Mucosa of gallbladder (tissue), 1 donor: ENCODE data around the gene PLS1. TPM values are rescaled to one million over a fixed set of nuclear protein-coding genes. Genes with fewer than 3 reads are reported as not detected.
A peak's percentile ranks its signal among the peaks of the same experiment; 100 is the strongest.
"Not testable (repeated sequence)": the region's sequence is repeated elsewhere in the genome, so short reads cannot be mapped to it uniquely, and the experiment has no call there.

Experiments used
- DNase-seq: peaks from one replicate; pipeline ENCODE4 v3.0.0-alpha.2; 2020; ENCODE audit warnings: low spot score
- total RNA-seq: library from RNA; stranded (reverse); gene quantifications from one replicate; pipeline ENCODE4 v1.2.1, GENCODE V29; 2021
- donor health status: DM: no; HTN: no; CAD: no.

Gene PLS1, protein sequence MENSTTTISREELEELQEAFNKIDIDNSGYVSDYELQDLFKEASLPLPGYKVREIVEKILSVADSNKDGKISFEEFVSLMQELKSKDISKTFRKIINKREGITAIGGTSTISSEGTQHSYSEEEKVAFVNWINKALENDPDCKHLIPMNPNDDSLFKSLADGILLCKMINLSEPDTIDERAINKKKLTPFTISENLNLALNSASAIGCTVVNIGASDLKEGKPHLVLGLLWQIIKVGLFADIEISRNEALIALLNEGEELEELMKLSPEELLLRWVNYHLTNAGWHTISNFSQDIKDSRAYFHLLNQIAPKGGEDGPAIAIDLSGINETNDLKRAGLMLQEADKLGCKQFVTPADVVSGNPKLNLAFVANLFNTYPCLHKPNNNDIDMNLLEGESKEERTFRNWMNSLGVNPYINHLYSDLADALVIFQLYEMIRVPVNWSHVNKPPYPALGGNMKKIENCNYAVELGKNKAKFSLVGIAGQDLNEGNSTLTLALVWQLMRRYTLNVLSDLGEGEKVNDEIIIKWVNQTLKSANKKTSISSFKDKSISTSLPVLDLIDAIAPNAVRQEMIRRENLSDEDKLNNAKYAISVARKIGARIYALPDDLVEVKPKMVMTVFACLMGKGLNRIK
- total RNA-seq: 81.0 TPM

DNA sequence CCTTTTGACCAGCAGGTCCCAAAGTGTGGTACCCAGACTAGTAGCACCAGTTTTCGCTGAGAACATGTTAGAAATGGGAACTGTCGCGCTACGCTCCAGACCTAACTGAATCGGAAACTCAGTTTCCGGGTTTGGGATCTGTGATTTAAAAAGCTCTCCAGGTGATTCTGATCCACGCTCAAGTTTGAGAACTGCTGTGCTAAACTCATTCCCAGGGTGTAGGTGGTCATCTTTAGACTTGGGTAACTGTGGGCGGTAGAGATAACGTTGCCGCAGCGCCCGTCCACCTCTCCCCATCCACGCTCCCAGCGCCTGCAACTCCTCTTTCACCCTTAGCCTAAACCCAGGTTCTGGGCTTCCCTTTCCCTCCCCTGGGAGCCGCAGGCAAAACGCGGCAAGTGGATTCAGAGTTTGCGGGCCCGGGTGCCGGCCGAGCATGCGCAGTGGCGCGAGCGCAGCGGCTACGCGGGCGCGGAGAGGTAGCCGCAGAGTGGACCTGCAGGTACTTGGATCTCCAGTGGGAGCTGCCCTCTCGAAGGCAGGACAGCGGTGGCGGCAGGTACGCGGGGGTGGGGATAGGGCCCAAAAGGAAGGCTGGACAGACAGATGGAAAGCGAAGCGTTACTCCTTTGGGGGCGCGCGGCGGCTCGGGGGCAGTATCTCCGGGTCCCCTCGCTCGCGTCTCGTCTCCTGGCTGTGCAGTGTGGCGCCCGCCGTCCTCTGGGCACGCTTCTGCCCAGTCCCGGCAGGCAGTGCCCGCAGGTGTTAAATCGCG lies at the start of gene PLS1:
TSS of gene PLS1 (plus strand) at position 443 of the 775 bp plus-strand sequence. CDS start 67,845 bp downstream, outside the sequence.
- peak; percentile 89 for DNase-seq

DNA sequence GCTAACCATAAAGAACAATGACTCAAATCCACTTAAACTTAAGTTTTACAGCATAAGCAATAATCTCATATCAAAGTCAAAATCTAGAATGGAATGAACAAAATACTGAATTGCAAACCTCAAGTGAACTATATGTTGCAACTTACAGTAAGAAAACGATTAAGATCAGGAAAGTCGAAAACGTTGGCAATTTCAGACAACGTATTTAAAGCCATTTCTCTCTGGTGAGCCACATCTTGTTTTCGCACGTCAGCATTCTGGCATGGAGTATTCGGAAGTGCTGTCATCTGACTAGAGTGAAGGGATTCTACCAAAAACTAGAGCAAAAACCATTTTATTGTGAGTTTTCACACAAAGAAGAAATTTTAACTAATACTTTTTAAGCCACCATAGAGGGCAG lies 46.2 kb upstream of the PLS1 start:
- DNase-seq: no peak

DNA sequence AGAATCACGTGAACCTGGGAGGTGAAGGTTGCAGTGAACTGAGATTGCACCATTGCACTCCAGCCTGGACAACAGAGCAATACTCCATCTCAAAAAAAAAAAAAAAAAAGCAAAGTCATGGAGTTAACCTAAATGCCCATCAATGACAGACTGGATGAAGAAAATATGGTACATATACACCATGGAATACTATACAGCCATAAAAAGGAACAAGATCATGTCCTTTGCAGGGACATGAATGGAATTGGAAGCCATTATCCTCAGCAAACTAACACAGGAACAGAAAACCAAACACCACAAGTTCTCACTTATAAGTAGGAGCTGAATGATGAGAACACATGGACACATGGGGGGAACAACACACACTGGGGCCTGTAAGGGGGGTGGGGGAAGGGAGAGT lies 43.6 kb upstream of the PLS1 start:
- not testable (repeated sequence) for DNase-seq

DNA sequence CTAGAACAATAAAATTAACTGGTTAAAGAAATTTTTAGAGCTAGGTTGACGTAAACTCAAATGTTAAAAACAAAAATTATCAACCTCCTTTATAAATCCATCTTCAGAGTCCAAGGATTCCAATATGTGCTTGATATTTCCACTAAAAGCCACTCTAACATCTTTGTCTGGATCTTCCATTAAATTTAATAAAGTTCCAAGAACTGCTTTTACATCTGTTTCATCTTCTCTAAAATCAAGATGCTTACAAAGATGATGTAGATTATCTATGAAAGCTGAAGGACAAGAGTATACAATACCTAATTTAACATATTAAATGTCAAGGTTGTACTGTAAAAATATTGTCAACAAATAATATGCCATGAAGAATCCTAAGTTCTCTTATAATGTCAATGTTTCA lies 42.5 kb upstream of the PLS1 start:
- no peak for DNase-seq

DNA sequence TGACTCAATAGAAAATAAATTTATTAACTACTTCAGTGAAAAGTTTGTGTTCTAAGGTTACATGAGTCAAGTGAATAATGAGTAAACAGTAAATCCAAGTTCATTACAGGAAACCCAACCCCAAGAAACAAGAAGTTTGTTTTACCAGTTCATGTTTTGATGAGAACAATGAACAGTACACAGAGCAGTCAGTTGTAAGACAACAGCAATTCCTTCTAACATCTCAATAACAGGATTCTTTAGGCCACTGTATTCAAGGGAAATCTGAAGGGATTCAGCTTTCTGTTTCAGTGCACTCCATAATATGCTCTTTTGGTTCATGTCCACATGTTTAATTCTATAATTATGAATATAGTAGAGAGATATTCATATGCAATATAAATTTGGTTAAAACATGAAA lies 36.1 kb upstream of the PLS1 start:
- DNase-seq: no peak

DNA sequence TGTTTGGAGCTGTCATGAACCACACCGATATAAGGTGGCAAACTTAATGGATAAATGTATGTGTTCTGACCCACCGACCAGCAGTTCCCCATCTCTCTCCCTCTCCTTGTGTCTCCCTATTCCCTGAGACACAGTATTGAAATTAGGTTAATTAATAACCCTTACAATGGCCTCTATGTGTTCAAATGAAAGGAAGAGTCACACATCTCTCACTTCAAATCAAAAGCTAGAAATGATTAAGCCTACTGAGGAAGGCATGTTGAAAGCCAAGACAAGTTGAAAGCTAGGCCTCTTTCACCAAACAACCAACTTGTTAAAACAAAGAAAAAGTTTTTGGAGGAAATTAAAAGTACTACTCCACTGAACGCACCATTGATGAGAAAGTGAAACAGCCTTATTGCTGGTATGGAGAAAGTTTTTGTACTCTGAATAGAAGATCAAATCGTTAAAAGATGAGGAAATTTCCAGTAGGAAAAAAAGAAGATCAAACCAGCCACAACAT lies 32.6 kb upstream of the PLS1 start:
- DNase-seq: no peak

DNA sequence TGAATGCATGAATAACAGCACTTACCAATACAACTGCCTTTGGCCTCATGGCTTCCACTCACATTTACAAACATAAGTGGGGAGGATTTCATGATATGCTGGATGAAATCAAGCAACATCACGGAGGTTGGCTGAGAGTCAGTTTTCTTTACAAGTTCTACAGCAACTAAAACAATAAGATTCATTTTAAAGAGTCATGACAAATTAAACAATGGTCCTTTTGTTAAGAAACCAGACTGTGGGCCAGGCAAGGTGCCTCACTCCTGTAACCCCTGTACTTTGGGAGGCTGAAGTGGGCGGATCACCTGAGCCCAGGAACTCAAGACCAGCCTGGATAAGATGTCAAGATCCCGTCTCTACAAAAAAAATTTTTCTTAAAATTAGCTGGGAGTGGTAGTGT lies 30.1 kb upstream of the PLS1 start:
- no peak for DNase-seq

DNA sequence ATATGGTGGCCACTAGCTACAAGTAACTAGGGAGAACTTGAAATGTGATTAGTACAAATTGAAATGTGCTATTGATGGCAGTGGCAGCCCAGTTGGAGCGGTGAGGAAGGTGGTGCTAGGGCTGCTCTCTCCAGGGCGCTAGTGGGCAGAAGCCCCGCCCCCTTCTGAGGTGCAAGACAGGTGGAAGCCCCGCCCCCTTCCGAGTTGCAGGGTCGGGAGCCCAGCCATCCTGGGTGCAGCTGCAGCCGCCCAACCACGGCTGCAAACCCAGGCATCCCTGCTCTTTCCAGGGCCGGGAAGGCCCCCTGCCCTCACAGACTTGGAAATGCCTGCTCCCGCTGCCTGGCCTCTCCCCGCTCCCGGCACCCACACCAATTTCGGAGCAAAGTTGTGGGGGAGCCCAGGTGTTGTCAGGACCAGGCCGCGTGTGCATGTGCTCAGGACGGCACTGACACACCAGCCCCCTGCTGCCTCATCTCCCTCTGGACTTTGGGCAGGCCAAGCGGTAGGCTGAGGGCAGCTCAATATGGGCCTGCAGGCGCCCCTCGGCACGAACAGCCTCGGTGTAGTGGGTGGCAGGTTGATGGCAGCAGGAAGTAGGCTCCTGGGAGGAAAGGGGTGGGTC lies 27.7 kb upstream of the PLS1 start:
- no peak for DNase-seq

DNA sequence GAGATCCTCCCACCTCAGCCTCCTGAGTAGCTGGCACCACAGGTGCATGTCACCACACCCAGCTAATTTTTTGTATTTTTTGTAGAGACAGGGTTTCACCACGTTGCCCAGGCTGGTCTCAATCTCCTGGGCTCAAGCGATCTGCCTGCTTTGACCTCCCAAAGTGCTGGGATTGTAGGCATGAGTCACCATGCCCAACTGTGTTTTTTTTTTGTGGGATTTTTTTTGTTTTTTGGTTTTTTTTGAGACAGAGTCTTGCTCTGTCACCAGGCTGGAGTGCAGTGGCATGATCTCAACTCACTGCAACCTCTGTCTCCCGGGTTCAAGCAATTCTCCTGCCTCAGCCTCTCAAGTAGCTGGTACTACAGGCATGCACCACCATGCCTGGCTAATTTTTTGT lies 26.8 kb upstream of the PLS1 start:
- not testable (repeated sequence) for DNase-seq

DNA sequence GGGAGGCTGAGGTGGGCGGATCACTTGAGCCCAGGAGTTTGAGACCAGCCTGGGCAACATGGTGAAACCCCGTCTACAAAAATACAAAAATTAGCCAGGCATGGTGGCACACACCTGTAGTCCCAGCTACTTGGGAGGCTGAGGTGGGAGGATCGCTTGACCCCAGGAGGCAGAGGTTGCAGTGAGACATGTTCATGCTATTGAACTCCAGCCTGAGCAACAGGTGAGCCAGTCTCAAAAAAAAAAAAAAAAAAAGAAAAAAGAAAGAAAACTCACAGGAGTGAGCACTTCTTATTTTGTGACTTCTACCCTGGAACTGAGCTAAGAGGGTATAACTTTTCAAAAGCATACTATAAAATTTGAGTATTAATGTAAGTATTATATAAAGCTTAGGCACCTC lies 22.0 kb upstream of the PLS1 start:
- DNase-seq: not testable (repeated sequence)

DNA sequence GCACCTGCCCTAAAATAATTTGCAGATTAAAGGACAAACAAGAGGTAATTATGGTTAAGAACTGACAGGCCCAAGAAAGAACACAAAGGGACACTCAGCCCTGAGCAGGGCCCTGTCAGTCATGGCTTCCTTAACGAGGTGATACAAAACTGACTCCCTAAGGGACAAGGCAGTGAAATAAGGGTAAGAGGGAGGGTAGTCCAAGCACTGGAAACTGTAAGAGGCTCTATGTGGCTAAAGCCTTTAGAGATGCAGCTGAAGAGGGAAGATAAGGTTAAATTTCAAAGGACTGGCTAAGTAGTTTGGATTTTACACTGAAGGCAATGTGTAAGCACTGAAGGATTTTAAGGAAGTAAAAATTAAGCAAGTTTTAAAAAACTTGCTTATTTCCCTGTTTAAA lies 21.5 kb upstream of the PLS1 start:
- DNase-seq: no peak

DNA sequence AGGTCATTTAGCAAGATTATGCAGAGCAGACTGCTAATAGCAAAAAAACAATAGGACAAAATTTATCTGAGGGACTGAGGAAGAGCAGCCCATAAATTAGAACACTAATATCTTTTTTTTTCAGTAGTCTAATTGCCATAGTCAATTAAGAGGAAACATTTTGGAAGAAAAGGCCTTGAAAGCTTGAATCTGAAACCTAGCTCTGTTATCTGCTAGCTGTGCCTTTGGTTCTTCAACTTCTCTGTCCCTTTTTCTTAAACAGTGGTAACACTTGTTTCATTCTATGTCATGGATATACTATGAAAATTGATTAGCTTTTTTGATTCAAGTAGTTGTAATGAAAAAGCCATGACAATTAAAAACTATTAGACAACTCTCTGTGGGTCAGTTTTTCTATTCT lies 19.4 kb upstream of the PLS1 start:
- no peak for DNase-seq

DNA sequence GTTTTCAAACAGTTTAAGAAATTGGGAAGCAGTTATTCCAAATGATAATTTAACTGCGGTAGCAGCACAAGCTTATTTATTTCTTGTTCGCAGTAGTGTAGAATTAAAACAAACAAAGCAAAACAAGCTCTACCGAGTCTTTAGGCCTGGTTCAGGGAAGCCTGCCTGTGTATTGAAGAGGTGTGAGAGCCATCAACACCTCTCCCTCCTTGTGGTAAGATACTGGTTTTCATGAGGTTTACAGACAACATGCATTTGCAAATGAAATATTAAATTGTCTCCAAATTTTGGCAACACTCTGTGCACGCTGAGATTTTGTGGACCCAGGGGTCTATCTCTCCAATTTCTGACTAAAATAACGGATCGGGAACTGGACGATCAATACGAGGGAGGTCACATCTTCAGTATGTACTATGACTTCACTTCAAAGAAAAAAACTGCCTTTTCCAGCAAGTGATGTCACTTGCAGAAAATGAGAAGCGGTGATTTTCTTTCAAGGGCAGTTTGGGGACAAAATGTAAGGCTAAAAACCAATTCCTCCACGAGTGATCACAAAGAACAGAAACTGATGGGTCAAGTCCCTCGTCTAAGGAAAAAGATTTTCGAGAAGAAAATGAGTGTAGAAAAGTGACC lies 18.4 kb upstream of the PLS1 start:
- no peak for DNase-seq

DNA sequence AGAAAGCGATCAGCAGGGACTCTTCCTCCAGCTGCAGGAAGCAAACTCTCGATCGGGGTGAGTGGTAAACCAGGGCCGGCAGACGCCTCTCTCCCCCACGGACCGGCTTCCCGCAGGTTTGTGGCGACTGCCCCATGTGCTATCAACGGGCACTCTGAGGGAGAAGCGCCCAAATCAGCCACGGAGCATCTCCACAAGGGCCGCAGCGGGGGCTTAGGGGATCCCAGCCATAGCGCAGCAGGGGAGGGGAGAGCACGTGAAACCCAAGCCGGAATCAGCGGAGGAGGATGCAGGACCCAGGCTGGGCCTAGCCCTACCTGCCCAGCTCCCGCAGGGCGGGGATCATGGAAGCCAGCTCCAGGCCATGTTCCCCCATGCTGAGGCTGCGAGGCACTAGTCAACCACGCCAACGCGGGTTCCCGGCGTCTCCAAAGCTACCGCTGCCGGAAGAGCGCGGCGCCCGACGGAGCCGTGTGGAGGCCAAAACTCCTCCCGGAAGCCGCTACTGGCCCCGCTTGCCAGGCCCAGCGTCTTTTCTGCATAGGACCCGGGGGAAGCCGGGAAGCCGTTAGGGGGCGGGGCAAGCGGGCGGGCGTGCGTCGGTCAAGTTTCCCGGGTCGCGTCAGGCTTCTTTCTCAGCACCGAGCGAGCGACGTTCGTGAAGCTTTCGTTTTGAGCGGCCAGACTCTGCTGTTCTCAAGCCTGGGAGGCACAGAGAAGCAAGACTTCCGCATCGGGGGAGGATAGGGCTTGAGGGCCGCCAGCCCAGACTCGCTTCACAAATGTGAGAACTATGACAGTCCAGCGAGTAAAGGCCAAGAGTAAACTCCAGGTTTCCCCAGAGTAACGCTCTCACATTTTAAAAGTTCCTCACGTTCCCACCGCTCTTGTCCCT lies 17.6 kb upstream of the PLS1 start, which contains the start of gene ATR:
TSS of gene ATR (minus strand) at position 405 of the 895 bp plus-strand sequence. CDS start at position 376, 29 bp downstream.
- peak; percentile 98 for DNase-seq

DNA sequence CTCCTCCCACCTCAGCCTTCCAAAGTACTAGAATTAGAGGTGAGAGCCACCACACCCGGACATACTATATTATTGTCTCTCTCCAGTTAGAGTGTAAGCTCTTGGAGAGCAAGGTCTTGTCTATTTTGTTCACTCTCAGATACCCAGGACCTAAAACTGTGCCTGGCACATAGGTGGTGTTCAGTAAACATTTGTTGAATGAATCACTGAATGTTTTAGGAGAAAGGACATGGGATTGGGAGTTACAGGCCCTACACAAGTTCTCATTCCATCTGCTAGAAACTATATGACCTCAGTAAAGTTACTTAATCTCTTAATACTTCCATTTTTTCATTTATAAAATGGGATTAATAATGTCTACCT lies 16.2 kb upstream of the PLS1 start:
- no peak for DNase-seq

DNA sequence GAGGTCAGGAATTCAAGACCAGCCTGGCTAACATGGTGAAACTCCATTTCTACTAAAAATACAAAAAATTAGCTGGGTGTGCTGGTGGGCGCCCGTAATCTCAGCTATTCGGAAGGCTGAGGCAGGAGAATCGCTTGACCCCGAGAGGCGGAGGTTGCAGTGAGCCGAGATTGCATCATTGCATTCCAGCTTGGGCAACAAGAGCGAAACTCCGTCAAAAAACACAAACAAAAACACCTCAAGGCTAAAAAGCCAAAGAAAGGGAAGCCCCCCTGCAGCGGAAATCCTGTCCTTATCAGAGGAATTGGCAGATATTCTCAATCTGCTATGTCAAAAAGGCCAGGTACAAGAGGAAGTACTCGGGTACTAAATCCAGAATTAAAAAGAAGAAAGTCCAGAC lies 15.1 kb upstream of the PLS1 start:
- not testable (repeated sequence) for DNase-seq

DNA sequence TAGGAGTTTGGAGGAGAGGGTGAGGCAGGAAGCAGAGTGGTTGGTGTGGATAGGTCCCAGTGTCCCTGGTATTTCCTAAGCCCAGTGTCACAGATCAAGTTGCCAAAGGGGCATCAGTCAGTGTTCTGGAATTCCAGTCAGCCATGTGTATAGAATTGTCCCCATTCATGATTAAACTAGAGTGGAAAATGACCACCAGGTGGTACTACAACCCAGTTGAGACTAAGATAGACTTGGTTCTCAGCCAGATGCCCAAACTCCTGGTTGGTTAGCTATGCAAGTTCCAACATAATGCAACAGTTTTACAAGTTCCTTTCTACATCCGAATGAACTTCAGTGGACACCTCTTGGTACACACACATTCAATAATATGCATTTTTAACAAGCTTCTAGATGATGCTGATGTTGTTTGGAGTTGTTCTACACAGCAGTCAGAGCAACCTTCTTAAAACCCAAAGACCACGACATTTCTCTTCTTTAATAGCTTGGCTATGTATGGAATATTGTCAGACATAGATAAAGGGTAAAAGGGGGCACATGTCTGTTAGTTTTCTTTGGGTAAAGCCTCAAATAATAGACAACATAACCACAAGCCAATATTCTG lies 9.3 kb upstream of the PLS1 start:
- DNase-seq: peak; percentile 27

DNA sequence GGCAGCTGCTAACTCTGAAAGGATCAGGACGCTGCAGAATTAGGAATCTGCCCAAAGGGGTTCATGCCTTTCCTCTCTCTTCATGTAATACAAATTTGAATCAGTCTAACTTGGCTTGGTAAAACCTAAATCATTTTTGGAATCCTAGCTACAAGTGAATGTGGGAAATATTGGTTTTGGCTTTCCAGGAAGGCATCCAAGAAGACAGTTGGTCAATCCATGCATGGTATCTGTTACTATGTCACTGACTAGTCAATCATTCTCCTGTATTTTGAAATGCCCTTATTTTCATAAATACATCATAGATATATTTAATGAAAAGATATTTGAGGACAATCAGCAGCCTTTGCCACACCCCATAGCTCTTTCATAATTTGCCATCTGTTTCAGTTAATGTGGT lies 7.5 kb upstream of the PLS1 start:
- no peak for DNase-seq

DNA sequence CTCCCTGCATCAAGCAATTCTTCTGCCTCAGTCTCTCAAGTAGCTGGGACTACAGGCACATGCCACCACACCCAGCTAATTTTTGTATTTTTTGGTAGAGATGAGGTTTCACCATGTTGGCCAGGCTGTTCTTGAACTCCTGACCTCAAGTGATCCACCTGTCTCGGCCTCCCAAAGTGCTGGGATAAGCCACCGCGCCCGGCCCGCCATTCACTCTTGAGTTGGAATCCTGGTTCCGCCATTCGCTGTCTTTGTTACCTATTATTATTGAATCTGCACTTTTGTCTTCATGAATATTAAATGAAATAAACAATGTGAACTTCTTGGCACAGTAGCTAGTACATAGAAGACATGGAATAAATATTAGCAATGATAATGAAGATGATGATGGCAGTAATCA lies 3.9 kb upstream of the PLS1 start:
- not testable (repeated sequence) for DNase-seq

DNA sequence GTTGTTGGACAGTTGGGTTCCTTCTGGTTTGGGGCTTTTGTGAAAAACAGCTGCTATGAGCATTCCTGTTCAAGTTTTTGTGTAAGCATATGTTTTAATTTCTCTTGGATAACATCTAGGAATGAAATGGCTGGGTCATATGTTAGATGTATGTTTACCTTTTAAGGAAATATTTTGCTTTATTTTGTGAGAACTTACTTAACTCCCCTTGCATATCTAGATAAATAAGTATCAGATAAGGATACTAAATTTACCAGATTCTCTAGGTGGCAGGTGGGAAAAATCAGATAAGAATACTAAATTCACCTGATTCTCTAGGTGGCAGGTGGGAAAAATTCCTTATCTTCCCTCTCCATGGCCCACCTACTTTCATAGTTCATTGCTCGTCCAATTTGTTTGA lies 1.1 kb upstream of the PLS1 start:
- no peak for DNase-seq
